Occipital lobe (tissue), 2 donors: Measurements from ENCODE around the gene SPECC1. TPM values are rescaled to one million over a fixed set of nuclear protein-coding genes. Genes with fewer than 3 reads are reported as not detected.
"Not testable (repeated sequence)": the region's sequence is repeated elsewhere in the genome, so short reads cannot be mapped to it uniquely, and the experiment has no call there.

Experiments
- DNase-seq: peaks from one replicate; lab custom pipeline; 2025; lab: John Stamatoyannopoulos, UW
- total RNA-seq: library from RNA; depleted of rRNA; stranded (reverse); fragments of >200 nt; gene quantifications from one replicate; pipeline ENCODE4 v1.2.3, GENCODE V29; 2014

SPECC1 gene
- total RNA-seq, 1 donor from 2014 or later, result 49.1 TPM

DNA sequence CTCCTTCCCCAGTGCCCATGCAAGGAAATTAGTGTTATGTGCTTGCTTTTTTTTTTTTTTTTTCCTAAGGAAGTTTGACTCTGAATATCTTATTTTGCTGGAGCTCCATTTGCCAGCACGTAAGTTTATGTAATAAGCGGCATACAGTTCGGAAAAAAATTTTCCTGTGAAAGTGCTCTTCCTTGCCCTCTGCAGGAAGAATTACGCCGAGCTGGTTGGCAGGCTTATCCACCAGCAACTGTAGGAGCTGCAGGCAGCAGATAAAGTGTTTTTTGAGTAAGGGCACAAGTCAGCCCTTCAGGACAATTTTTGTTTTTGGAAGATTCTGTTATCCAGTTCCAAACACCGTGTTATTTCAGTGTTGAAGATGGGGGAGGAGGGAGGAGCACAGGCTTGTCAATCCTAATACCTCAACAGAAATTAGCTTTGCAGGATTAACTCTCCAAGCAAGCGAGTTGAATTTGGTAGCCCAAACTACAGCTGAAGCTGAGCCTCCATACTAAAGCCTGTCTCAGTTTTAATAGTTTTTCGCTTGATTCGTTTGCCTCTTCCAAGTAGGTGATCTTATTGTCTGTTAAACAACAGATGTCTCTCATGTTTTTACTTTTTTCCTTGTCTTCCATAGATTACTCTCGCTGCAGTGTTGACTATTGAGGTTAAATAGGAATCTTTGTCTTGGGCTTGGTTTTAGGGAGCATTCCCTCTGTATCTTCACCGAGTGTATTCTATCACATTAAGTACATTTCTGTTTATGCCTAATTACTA lies 1.1 kb downstream of the SPECC1 start:
- DNase-seq, result peak; percentile 56

DNA sequence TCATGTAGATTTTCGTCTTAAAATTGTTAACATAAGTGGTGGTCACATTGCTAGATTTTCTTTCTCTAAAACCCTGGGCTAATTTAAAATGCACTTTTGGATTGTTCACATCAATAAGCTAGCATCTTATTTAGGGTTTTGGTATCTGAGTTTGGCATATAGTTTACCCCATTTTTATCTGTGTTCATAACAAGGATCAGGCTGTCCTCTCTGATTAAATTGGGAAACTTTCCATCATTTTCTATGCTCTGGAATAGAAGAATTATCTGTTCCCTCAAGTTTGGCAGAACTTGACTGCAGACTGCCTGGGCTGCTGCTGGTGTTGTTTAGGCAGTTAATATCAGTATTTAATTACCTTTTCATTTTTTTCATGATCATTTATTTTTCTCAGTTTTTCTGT lies 1.8 kb downstream of the SPECC1 start:
- no peak for DNase-seq

DNA sequence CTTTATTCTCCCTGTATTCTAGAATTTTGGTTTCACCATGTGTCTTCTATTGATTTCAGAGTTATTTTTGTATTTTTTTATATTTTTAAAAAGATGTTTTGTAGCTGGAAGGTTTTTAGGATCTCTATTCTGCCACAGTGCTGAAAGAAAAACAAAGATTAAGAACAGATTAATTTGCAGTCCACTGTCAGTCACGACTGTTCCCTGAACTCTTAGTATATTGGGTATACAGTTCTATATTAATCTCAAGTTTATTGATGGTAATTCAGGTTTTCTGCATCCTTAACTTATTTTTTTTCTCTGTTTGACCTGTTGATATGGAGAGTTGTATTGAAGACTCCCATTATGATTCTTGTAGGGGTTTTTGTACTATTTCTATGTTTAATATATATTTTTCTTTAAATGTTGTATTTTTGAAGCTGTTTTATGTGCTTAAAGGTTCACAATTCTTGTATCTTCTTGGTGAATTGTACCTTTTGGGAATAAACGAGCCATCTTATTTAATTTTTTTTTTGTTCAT lies 2.9 kb downstream of the SPECC1 start:
- DNase-seq, result no peak

DNA sequence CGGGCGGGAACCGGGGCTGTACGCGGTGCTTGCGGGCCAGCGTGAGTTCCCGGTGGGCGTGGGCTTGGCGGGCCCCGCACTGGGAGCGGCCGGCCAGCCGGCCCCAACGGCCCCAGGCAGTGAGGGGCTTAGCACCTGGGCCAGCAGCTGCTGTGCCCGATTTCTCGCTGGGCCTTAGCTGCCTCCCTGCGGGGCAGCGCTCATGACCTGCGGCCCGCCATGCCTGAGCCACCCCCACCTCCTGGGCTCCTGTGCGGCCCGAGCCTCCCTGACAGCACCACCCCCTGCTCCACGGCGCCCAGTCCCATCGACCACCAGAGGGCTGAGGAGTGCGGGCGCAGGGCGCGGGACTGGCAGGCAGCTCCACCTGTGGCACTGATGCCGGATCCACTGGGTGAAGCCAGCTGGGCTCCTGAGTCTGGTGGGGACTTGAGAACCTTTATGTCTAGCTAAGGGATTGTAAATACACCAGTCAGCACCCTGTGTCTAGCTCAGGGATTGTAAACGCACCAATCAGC lies 7.4 kb downstream of the SPECC1 start:
- not testable (repeated sequence) for DNase-seq

DNA sequence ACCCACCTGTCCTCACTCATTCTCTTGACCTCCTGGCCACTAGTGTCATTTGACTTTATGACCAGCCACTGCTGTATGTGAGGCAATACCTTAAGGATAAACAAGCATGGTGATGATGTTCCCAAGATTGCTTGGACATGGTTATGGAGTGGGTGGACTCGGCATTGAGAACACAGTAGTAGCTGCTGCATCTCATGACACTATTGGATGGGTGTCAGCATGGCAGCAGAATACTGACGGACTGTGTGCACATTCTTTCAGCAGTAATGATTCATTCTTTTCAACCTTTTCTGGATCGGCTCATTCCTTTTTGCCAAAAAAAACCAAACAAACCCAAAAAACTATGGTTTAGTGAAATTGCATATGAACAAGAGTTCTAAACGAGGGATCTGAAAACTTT lies 13.5 kb downstream of the SPECC1 start:
- peak; percentile 21 for DNase-seq

DNA sequence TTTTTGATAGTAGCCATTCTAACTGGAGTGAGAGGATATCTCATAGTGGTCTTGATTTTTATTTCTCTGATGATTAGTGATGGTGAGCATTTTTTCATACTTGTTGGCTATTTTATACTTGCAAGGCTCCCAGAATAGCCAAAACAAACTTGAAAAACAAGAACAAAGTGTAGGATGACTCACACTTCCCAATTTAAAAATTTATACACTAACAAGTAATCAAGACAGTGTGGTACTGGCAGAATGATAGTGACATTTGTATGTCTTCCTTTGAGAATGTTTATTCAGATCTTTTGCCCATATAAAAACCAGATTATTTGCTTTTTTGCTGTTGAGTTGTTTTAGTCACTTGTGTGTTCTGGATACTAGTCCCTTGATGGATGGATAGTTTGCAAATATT lies 17.8 kb downstream of the SPECC1 start:
- no peak for DNase-seq

DNA sequence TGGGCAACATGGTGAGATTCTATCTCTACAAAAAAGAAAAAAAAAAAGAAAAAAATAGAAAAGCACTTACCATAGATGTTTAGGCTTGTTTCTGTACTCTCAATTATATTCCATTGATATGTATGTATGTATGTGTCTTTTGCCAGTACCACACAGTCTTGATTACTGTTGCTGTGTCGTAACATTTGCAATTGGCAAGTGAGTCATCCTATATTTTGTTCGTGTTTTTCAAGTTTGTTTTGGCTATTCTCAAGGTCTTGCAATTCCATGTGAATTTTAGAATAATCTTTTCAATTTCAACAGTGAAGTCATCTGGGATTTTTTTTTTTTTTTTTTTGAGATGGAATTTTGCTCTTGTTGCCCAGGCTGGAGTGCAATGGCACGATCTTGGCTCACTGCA lies 19.3 kb downstream of the SPECC1 start:
- no peak for DNase-seq

DNA sequence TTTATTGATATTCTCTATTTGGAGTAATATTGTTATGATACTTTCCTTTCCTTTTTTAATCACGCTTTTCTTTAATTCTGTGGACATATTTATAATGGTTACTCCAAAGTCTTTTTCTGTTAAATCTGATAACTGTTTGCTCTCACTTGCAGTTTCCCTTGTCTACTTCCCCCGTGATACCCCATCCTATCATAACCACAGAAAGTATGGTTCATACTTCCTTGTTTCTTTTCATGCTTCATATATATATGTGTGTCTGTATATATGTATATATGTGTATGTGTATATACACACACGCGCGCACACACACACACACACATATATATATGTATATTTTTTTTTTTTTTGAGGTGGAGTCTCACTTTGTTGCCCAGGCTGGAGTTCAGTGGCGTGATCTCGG lies 23.5 kb downstream of the SPECC1 start:
- no peak for DNase-seq

DNA sequence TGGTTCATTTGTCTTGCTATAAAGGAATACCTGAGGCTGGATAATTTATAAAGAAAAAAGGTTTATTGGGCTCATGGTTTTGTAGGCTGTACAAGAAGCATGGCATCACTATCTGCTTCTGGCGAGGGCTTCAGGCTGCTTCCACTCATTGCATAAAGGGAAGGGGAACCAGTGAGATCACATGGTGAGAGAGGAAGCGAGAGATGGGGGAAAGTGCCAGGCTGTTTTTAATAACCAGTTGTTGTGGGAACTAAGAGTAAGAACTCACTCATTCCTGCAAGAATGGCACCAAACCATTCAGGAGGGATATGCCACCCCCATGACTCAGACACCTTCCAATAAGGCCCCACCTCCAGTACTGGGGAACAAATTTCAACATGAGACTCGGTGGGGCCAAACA lies 24.3 kb downstream of the SPECC1 start:
- DNase-seq, result no peak

DNA sequence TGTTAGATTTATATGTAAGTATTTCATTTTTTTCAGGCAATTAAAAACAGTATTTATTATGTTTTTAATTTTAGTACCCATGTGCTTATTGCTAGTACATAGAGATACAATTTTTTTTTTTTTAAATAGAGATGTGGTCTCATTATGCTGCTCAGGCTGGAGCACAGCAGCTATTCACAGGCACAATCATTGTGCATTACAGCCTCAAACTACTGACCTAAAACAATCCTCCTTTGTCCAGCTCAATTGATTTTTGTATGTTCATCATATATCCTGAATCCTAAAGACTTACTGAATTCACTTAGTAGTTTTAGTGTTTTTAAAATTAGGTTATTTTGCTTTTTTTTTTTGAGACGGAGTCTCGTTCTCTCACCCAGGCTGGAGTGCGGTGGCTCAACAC lies 26.3 kb downstream of the SPECC1 start:
- no peak for DNase-seq

DNA sequence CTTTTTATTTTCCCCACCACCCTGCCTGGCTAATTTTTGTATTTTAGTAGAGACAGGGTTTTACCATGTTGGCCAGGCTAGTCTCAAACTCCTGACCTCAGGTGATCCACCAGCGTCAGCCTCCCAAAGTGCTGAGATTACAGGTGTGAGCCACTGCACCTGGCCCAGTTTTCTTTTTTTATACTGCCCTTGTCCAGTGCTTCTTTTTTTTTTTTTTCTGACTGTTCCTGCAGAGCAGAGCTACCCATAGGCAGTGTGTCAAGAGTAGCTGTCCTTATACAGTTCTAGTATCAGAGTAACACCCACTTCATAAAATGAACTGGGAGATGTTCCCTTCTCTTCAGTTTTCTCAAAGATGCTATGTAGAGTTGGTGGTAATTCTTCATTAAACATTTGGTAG lies 28.1 kb downstream of the SPECC1 start:
- DNase-seq, result not testable (repeated sequence)

DNA sequence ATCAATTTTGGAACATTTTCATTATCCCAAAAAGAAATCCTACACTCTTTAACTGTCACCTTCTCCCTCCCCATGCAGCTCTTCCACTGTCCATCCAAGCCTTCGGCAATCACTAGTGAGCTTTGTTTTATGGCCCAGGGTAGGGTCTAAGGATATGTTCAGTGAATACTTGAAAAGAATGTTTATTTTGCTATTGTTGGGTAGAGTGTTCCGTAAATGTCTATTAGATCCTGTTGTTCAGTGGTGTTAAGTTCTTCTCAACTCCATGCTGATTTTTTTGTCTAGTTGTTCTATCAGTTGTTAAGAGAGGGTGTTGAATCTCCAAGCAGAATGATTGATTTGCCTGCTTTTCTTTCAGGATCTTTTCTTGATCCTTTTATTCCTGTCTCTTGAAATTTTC lies 29.9 kb downstream of the SPECC1 start:
- no peak for DNase-seq

DNA sequence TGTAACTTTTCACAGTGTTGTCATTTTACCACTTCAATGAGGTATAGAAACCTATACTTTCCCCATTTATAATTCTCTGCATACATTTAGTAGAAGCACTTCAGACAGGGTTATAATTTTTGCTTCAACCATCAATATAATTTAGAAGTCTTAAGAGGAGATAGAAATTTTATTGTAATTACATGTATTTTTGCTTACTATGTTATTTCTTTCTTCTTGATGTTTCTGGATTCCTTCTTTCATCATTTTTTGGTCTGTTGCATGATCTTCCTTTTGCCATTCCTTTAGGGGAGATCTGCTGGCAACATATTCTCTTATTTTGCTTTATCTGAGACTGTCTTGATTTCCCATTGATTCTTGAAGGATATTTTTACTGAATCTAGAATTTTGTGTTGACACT lies 31.1 kb downstream of the SPECC1 start:
- DNase-seq, result no peak

DNA sequence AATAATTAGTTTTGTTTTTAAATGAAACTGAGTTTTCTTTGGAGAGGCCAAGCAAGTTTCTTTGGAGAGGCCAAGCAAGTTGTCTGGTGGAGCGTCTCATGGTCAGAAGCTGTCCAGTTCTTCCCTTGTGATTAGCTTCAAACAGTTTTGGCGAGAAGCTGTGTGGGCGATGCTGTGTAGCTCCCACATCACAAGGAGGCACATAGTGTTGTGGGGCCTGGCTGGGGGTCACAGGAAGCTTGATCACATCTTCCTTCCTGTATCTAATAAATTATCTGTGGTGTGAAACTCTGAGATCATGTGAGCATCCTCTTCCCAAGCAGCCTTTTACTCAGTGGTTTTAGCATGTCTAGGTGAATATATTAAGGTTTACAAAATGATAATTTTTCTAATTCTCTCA lies 33.9 kb downstream of the SPECC1 start:
- no peak for DNase-seq

DNA sequence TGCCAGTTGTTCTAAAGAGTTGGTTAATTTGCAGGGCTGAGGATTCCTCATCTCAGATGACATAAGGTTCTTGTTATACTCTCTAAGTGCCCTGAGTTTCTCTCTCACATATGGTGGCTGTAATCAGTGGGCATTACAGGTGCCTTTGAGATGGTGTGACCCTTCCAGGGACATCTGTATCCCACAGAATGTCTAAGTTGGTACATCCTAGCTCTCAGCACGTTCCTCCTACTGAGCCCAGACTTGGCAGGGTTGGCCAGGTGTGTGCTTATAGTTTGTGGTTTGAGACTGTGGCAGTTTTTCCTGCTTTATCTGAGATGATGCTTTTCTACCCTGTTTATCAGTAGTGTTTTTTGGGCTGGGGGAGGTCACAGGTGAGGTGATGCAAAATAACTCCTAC lies 36.3 kb downstream of the SPECC1 start:
- no peak for DNase-seq

DNA sequence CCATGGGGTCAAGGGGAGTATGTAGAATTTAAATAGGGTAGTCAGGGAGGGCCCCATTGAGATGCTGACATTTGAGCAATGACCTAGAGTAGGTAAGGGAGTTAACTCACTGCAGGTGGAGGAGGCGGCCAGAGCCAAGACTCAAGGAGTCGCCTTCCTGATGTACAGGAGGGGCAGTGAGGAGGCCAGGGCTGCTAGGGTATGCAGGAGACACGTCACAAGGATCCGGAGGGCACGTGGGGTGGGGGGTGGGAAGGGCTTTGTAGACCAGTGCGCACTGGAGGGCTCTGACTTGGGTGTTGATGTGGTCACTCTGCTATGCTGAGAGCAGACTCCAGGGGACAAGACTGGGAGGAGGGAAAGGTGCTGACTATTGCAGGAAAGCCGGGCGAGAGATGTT lies 37.5 kb downstream of the SPECC1 start:
- DNase-seq, result no peak

DNA sequence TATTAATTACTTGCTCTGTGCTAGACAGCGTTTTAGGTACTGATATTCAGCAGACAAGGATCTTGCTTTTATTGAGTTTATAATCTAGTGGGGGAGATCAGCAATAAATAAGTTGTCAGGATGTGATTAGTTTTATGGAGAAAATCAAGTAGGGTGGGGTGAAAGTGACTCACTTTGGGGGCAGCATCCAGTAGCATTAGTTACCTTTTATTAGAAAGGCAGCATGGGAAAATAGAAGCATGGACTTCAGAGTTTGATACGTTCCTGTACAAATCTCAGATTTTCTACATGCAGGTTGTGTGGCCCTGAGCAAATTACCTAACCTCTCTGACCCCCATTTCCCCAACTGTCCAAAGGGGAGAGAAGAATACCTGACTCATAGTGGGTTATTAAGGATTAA lies 42.5 kb downstream of the SPECC1 start:
- DNase-seq, result no peak

DNA sequence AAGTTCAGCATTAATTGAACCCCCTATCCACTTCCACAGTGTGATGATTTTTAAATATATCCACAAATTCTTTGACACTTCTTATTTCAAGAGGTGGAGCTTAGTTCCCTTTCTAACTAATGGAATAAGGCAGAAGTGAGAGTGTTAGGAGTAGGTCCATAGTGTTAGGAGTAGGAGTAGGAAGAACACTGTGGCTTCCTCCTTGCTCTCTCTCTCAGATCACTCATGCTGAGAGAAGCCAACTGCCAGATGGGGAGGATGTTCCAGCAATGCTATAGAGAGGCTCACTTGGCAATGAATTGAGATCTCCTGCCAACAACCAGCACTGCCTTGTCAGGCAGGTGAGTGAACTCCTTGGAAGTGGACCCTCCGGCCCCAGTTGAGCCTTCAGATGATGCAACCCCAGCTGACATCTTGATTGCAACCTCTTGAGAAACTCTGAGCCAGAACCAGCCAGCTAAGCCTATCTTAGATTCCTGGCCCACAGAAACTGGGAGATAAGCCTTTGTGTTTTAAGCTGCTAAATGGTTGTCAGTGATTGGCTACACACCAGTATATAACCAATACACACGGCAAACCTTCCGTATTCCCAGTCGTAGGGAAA lies 44.3 kb downstream of the SPECC1 start:
- no peak for DNase-seq

DNA sequence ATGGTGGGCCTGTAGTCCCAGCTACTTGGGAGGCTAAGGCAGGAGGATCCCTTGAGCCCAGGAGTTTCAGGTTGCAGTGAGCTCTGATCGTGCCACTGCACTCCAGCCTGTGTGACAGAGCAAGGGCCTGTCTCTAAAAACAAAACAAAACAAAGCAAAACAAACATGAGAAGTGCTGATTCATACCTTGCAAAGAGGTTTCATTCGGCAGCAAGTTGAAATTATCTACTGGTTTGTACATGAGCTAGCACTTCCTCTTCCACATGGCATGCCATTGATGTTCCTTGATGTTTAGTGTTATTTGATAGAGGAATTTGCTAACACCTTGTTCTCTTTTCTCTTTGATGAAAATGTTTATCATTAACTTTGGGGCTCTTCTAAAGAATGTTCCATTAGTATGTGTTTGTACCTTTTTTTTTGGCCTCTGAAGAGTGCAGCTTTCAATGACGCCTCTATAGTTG lies 50.6 kb downstream of the SPECC1 start:
- no peak for DNase-seq

DNA sequence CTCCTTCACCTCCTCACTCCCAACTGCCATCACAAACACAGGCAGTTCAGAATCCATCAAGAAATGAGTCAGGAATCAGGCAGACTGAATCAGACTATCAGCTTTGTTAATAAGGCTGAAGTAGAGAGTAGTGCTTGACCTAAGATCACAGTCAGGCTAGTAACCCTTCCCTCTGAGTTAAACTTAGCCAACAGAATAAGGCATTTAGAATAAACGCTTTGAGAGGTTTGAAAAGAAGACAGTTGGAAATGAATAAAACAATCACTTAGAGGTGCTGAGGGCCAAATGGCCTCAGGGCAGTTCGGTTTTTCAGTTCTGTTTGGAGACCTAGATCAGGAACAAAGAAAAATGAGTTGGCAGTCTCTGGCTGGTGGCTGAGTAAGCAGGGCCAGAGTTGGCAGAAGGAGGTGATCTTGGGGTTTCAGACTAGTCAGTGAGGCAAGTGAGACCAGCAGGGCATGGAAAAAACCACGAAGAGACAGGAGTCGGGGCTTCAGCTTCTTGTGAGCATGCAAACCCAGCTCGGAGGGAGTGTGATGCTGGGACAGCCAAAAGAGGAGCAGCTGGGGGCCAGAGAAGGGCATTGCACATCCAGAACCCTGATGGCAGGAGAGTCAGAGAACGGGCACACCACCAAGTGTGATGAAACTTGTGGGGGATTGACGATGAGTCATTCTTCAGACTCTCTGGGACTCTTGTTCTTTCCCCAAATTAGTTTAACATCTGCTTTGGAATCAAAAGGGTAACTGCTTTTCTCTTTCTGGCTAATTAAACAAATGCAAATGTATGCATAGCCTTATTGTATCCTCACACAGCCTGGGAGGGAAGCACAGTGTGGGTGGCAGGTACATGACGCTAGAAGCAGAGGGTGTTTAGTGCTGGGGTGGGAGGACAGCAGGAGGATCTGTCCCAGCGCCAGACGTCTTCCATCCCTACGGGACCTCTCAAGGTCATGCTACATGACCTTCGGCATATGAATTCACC lies 54.8 kb downstream of the SPECC1 start:
- peak; percentile 86 for DNase-seq

DNA sequence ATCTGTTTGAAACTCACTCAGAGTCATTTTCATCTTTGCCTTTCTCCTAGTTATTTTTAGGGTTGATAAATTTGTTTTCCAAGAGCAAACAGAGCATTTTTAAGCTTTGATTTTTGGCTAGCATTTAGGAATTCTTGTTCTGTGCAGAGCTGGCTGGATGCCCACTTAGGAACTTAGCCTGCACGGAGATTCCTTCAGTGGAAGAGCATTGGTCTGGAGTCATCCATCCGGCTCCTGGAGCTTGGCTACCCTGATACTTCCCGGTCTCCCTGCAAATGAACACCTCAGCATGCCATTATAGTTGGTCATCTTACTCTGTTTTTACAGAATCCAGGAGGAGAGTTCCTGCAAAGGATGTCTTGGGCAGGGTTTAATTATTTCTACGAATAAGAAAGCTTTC lies 57.1 kb downstream of the SPECC1 start:
- DNase-seq, result peak; percentile 55

DNA sequence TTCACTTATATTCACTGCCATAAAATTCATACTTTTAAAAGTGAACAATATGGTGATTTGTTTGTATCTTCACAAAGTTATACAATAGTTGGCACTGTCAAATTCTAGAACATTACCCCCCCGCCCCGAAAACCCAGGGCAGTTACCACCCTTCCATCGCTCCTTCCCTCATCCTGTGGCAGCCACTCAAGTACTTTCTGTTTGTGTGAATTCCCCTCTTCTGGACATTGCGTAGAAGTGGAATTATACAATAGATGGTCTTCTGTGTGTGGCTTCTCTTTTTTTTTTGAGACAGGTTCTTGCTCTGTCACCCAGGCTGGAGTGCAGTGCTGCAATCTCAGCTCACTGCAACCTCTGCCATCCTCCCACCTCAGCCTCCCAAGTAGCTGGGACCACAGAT lies 58.6 kb downstream of the SPECC1 start:
- DNase-seq, result no peak
